ENCODE measurements around the gene CNDP2.

- TF ChIP-seq CTCF (conservative IDR thresholded peaks at IDR 0.05) (peak; percentile 85), ZFX (IDR thresholded peaks at IDR 0.05) (no peak)
Measured at GRCh38 chr18:74551936-74552555, 55.9 kb downstream of the CNDP2 start.

Data from C4-2B (cell line).